ENCODE data around the gene HTR3D. TPM values are rescaled to one million over a fixed set of nuclear protein-coding genes. Genes with fewer than 3 reads are reported as not detected.

The HTR3D gene
- total and polyA plus RNA-seq, 12 donors = not detected

DNA sequence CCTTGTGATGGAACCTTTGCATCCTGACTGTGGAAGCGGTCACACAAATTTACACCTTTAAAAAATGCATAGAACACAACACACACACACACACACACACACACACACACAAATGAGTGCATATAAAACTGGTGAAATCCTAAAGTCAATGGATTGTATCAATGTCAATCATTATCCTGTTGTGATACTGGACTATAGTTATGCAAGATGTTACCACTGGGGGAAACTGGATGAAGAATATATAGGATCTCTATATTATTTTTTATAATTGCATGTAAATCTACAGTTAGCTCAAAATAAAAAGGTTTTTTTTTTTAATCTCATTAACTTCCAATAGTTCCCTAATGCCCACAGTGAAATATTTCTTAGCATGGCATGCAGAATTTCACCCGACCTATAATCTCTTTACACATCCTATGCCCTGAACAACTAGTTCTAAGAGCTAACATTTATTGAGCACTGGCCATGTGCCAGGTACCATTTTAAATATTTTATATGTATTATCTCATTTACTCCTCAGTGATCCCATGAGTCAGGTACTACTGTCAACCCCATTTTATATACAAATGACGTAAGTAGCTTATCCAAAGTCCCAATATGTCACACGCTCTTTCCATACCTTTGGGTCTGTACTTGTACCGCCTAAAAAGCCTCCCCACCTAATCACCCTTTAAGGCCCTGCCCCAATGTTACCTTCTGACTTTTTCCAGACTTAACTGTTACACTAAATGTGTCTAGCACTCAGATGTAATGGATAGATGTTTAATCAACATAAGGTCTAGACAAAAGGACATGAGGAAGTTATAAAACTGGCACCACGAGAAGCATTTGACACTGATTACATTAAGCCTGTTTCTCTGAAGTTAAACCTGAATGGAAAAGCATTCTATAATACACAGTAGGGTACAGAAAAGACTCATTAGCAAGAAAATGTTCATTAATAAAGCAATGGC, 19.3 kb upstream of the HTR3D start:
- Histone ChIP-seq H3K9me3 (no peaks in the 10 kb centered on the region), H3K36me3 (peaks cover 0 to 65% (median 0%) of the 10 kb centered on the region in 9 donors), H3K4me3 (peak overlapping the region in 1 of 10 donors; percentile 18), H3K4me1 (peaks cover 0 to 34% (median 20%) of the 10 kb centered on the region in 9 donors), H3K27me3 (no peaks in the 10 kb centered on the region), H3K27ac (no peak overlapping the region)
- no peak for TF ChIP-seq CTCF (IDR thresholded peaks at IDR 0.05)
- WGBS, 2 donors = 90% methylated on average over 6 of the region's 6 CpGs
- intact Hi-C loops (cut with DNase I) = loop anchor here in 3 of 10 donors (10.0 kb wide), 3 partner anchors 117 to 233 kb away; partner anchors contain the start of genes ALG3 (in 1 of the 3), EEF1AKMT4 (in 1 of the 3) and EIF2B5 (in 1 of the 3)
- no peak for ATAC-seq
- no peak for DNase-seq

- Histone ChIP-seq H3K4me1 (peaks cover 0 to 32% (median 22%) of the 10 kb centered on the region in 9 donors), H3K27ac (peak overlapping the region; percentile 63 to 91 (median 82)), H3K9me3 (no peaks in the 10 kb centered on the region), H3K4me3 (peak overlapping the region in 9 of 10 donors; percentile 18 to 100 (median 45)), H3K36me3 (peaks cover 0 to 38% (median 0%) of the 10 kb centered on the region in 9 donors), H3K27me3 (no peaks in the 10 kb centered on the region)
- WGBS, 2 donors = 44 to 64% methylated on average over 10 of the region's 10 CpGs
- intact Hi-C loops (cut with DNase I) = loop anchor here in 8 of 10 donors (2.0 to 10.0 kb wide), 11 partner anchors 117 to 237 kb away; partner anchors contain the start of genes EIF2B5 (in 4 of the 8), ABCF3 (in 1 of the 8), ALG3 (in 1 of the 8) and EEF1AKMT4 (in 1 of the 8)
- DNase-seq (peak in 1 of 2 donors; percentile 35), ATAC-seq (peak in 6 of 8 donors; percentile 34 to 73 (median 66))
- no peak for TF ChIP-seq CTCF (IDR thresholded peaks at IDR 0.05)
Measured at GRCh38 chr3:184015381-184016019, 16.0 kb upstream of the HTR3D start.

GRCh38 chr3:184016169-184016570, 15.4 kb upstream of the HTR3D start:
- Histone ChIP-seq H3K4me3 (peak overlapping the region in 7 of 10 donors; percentile 87 to 100 (median 97)), H3K9me3 (no peaks in the 10 kb centered on the region), H3K27ac (peak overlapping the region; percentile 63 to 91 (median 82)), H3K4me1 (peaks cover 0 to 32% (median 22%) of the 10 kb centered on the region in 9 donors), H3K36me3 (peaks cover 0 to 31% (median 0%) of the 10 kb centered on the region in 9 donors), H3K27me3 (no peaks in the 10 kb centered on the region)
- TF ChIP-seq CTCF (IDR thresholded peaks at IDR 0.05) = no peak
- 36 to 57% methylated on average over 5 of the region's 5 CpGs for WGBS, 2 donors
- DNase-seq (no peak), ATAC-seq (no peak)
- intact Hi-C loops (cut with DNase I) = loop anchor here in 8 of 10 donors (2.0 to 10.0 kb wide), 11 partner anchors 116 to 236 kb away; partner anchors contain the start of genes EIF2B5 (in 4 of the 8), ABCF3 (in 1 of the 8), ALG3 (in 1 of the 8) and EEF1AKMT4 (in 1 of the 8)

Data from heart right ventricle (tissue), 16 donors.